ENCODE measurements around the gene PTCRA. TPM values are rescaled to one million over a fixed set of nuclear protein-coding genes. Genes with fewer than 3 reads are reported as not detected.
"Not testable (repeated sequence)": the region's sequence is repeated elsewhere in the genome, so short reads cannot be mapped to it uniquely, and the experiment has no call there.

PTCRA gene, protein sequence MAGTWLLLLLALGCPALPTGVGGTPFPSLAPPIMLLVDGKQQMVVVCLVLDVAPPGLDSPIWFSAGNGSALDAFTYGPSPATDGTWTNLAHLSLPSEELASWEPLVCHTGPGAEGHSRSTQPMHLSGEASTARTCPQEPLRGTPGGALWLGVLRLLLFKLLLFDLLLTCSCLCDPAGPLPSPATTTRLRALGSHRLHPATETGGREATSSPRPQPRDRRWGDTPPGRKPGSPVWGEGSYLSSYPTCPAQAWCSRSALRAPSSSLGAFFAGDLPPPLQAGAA
- total RNA-seq (ENCODE audit: insufficient read depth, low replicate concordance), result 2.6 TPM

- DNase-seq (ENCODE audit: low spot score), result no peak
Measured at GRCh38 chr6:42915732-42916131, at the start of gene PTCRA. PTCRA (plus strand) TSS chr6:42916053; CDS start chr6:42916070, 17 bp downstream.

GRCh38 chr6:42870145-42870936, 45.5 kb upstream of the PTCRA start:
- DNase-seq (ENCODE audit: low spot score), result no peak

DNA sequence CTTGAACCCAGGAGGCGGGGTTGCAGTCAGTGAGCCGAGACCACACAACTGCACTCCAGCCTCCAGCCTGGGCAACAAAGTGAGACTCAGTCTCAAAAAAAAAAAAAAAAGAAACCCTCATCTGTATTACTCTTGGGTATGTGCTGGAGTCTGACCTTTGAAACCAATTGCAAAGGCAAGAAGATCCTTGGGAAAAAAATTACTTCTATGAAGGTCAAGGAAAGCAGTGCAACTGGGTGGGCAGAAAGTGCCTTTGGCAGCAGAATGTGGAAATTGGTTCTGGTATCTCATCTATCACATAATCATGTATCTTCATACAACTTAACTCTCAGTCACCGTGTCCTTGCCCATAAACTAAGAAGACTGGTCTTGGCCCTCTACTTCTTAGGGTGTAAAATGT, 44.1 kb upstream of the PTCRA start:
- no peak for DNase-seq (ENCODE audit: low spot score)

GRCh38 chr6:42873313-42873712, 42.5 kb upstream of the PTCRA start:
- DNase-seq (ENCODE audit: low spot score), result no peak

DNA sequence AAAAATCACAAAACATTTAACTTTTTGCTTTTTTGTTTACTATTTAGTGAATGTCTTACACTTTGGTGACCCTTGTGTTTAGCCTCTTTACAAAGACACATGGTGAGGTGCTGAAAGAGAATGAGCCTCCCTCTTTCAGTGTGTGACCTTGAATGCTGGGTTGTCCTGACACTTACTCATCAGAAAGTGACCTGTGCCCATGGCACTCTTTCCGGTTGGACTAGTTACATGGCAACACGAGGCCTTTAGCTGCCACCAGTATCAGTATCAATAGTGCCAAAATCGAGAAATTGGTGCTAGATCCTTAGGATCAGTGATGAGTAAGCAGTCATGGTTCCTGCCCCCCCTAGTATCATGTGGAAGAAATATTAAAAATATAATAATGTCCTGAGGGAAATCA, 38.2 kb upstream of the PTCRA start:
- DNase-seq (ENCODE audit: low spot score), result no peak

DNA sequence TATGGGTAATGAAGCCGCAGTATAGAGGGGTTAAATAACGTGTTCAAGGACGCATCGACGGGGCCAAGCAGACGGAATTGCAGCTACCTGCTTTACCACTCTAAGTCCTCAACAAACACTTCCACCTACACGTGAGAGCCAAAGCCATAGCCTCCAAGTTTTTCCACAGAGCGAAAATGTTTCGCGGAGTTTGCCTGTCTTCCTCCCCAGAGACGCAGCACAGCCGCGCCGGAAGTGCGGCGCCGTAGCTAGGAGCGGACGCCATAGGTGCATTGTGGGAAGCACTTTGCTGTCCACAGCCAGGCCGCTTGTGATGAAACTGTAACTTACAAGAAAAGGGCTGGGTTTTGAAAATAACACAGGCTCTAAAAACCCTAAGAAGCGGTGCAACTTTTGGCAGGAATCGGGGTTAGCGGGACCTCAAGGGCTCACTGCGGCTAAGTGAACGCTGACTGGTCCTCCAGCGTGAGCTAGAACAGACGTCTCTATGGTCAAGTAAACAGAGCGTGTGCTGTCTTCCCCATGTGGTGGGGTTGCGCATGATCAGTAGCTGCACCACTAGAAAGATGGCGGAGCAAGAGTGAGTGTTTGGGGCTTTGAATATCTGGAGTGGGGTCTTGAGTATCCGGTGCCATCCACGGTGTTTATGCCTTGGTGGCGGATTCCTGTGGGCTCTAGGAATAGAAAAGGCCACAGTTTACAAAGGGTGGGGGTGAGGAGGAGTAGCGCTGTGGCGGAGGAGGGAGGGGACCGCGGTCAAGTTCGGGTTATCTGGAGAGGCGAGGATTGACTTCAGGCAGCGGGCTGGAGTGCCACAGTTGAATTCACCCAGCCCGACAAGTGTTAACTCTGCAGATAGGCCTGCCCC, 36.2 kb upstream of the PTCRA start, which contains the start of gene RPL7L1:
Gene RPL7L1, plus strand, starts transcription at position 245 of the 868 bp plus-strand sequence. Its CDS starts 295 bp downstream, at position 540.
- peak; percentile 96 for DNase-seq (ENCODE audit: low spot score)

- DNase-seq (ENCODE audit: low spot score), result not testable (repeated sequence)
Measured at GRCh38 chr6:42880240-42880817, 35.5 kb upstream of the PTCRA start.

DNA sequence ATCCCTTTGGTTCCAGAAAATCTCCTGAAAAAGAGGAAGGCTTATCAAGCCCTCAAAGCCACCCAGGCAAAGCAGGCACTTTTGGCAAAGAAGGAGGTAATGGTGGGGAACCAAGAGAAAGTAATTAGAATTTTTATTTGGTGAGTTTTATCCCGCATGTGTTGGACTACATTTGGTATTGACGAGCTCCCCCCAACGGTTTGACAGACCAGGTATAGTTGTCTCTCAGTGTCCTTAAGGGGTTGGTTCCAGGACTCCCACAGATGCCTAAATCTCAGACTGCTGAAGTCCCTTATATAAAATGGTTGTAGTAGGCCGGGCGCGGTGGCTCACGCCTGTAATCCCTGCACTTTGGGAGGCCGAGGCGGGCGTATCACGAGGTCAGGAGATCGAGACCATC, 35.0 kb upstream of the PTCRA start:
- not testable (repeated sequence) for DNase-seq (ENCODE audit: low spot score)

GRCh38 chr6:42885702-42886101, 30.2 kb upstream of the PTCRA start:
- no peak for DNase-seq (ENCODE audit: low spot score)

- not testable (repeated sequence) for DNase-seq (ENCODE audit: low spot score)
Measured at GRCh38 chr6:42888201-42888600, 27.7 kb upstream of the PTCRA start.

GRCh38 chr6:42889815-42890214, 26.0 kb upstream of the PTCRA start:
- DNase-seq (ENCODE audit: low spot score), result no peak

GRCh38 chr6:42890311-42891198, 25.3 kb upstream of the PTCRA start:
- DNase-seq (ENCODE audit: low spot score), result peak; percentile 98

DNA sequence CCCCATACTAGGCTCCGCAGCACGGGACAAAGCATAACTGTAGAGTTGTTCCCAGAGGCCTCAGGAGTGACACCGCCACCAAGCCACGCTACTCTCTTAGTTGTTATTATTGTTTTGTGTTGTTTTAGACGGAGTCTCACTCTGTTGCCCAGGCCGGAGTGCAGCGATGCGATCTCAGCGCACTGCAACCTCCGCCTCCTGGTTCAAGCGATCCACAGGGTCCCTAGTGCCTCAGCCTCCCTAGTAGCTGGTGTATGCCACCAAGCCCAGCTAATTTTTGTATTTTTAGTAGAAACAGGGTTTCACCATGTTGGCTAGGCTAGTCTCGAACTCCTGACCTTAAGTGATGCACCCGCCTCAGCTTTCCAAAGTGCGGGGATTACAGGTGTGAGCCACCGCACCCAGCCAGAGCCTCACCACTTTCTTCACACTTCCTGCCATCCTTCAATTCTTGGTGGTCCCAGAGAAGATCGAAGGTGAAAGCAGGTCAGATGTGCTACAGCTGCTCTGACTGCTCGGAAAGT, 24.6 kb upstream of the PTCRA start:
- DNase-seq (ENCODE audit: low spot score), result no peak

DNA sequence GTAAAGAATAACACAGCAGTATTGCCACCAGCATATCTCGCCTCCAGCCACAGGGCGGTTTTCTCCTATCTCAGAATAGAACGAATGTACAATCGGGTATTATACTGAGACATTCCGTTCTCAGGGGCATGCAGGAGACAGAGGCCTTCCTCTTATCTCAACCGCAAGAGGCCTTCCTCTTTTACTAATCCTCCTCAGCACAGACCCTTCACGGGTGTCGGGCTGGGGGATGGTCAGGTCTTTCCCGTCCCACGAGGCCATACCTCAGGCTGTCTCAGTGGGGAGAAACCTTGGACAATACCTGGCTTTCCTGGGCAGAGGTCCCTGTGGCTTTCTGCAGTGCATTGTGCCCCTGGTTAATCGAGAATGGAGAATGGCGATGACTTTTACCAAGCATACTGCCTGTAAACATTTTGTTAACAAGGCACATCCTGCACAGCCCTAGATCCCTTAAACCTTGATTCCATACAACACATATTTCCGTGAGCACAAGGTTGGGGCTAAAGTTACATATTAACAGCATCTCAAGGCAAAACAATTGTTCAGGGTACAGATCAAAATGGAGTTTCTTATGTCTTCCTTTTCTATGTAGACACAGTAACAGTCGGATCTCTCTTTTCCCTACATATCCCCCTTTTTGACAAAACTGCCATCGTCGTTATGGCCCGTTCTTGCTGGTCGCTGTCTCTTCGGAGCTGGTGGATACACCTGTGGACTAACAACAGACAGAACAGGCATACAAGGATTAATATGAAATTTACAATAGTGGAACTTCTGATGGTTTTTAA, 21.6 kb upstream of the PTCRA start:
- not testable (repeated sequence) for DNase-seq (ENCODE audit: low spot score)

DNA sequence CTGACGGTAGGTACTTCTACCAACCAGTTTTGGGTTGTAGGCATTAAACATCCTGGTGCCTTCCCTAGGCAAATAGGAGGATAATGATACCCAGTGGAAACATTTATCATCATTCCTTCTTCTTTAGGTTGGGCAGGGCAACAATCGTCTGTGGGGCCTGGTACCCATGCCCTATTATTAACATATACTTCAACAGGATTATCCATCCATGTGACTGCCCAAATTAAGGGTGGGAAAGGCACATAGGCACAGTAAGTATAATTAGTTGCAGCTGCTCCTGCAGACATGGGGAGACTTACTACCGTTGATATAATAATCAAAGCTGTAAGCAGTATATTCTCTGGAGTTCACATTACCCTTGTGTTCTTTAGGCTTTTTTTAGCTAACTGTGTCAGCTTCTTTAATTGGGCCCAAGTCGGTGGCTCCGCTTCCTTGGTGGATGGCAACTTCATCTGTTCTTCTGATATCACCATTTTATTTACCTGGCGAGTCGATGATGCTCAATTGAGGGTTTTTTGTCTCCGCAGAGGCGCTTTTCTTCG, 19.6 kb upstream of the PTCRA start:
- DNase-seq (ENCODE audit: low spot score), result no peak

DNA sequence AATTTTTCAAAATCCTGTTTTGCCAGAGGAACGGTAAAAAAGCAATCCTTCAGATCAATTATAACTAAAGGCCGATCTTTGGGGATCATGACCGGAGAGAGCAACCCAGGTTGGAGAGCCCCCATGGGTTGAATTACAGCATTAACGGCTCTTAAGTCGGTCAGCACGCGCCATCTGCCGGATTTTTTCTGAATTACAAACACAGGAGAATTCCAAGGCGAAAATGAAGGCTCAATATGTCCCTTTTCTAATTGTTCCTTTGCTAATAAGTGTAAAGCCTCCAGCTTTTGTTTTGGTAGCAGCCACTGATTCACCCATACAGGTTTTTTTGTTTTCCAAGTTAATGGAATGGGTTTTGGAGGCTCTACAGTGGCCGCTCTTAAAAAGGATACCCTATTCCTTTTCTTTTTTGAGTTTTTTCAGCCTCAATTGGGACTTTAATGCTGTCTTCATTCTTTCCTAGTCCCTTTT, 16.9 kb upstream of the PTCRA start:
- peak; percentile 69 for DNase-seq (ENCODE audit: low spot score)

DNA sequence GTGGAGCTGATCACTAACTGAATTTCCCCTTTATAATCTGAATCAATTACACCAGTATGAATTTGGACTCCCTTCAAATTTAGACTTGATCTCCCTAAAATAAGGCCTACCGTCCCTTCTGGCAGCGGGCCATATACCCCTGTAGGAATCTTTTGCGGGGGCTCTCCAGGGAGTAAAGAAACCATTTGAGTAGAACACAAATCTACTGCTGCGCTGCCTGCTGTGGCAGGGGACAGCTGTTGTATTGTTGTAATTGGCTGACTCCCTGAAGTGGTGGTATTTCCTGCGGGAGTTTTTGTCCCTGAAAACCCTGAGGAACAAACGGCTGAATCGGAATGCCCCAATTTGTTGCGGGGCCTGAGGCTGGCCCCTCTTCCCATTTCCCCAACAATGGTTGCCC, 16.0 kb upstream of the PTCRA start:
- DNase-seq (ENCODE audit: low spot score), result no peak

- peak; percentile 89 for DNase-seq (ENCODE audit: low spot score)
Measured at GRCh38 chr6:42901538-42901957, 14.3 kb upstream of the PTCRA start.
